ENCODE measurements around the gene YWHAQ.
A peak's percentile ranks its signal among the peaks of the same experiment; 100 is the strongest.
"Not testable (repeated sequence)": the region's sequence is repeated elsewhere in the genome, so short reads cannot be mapped to it uniquely, and the experiment has no call there.

Gene YWHAQ

GRCh38 chr2:9630117-9630735, 571 bp downstream of the YWHAQ start:
- DNase-seq: peak; percentile 57

DNA sequence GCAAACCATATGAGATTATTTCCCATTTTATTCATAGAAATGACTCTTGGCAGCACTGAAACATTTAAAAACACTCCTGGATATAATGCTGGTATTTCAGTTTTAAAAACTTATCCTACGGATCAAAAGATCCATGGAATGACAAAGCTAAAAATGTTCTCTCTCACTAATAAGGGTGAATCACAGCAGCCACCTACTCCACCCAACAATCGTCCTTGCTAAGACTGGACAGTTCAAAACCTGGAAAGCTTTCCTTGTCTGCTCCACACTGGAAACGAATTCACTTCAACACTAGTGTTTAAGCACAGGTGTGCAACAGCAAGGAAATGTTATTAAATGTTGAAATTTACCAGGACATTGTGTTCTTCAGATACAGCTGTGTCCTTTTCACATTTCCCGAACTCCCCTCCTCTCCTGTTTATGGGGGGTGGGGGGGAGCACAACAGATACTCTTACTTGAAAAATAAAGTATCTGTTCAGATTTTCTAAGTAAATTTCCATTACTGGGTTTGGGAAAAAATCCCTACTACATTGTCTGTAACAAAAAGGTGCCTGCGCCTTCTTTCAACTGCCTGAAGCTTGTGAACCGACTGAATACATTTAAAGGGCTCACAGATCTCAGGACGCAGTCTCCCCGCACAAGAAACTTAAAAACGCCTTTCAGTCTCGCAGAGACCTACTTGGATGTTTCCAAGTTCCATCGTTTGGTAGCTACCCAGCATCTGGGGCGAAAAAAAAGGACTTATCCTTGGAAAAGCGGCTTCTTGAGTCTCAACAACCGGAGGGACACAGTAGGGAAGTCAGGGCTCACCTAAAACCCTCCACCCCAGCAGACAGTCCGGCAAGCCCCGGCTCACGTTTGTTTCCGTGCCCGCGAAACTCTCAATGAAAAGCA, 1.3 kb downstream of the YWHAQ start:
- DNase-seq: no peak

- no peak for DNase-seq
These were observed 3.5 kb downstream of the YWHAQ start for GRCh38 chr2:9627310-9627709.

- DNase-seq: no peak
These were observed 7.6 kb downstream of the YWHAQ start for GRCh38 chr2:9623151-9623550.

DNA sequence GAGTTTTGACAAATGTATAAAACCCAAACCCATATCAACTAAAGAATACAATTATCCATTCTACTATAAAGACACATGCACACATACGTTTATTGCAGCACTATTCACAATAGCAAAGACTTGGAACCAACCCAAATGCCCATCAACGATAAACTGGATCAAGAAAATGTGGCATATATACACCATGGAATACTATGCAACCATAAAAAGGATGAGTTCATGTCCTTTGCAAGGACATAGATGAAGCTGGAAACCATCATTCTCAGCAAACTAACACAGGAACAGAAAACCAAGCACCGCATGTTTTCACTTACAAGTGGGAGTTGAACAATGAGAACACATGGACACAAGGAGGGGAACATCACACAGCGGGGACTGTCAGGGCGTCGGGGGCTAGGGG, 9.1 kb downstream of the YWHAQ start:
- not testable (repeated sequence) for DNase-seq

GRCh38 chr2:9618410-9618809, 12.4 kb downstream of the YWHAQ start:
- DNase-seq: no peak

GRCh38 chr2:9617749-9618148, 13.0 kb downstream of the YWHAQ start:
- DNase-seq: no peak

DNA sequence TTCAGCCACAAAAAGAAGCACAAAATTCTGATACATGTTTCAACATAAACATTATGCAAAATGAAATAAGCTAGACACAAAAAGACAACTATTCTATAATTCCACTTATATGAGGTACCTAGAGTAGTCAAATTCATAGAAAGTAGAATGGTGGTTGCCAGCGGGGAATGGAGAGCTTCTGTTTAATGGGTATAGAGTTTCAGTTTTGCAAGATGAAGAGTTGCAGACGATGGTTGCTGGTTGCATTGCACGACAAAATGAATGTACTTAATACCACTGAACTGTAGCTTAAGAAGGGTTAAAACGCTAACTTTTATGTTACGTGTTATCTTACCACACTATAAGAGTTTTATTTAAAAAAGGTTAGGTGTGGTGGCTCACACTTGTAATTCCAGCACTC, 13.5 kb downstream of the YWHAQ start:
- no peak for DNase-seq

DNA sequence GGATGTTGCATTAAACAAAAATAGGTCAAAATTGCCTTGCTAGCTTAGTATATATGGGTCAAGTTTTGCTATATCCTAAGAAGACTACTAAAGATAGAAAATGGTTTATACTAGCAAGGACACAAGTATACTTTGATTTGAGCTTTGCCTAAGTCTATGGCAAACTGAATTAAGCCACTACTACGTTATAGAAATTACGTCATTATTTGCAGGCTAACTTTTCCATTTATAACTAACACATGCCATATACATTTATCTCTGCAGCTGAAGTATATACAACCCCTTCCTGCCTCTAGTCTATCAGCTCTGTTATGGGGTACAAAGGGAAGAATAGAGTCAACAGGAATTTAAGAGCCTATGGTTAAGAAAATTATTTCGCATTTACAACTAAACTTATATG, 16.2 kb downstream of the YWHAQ start:
- no peak for DNase-seq

DNA sequence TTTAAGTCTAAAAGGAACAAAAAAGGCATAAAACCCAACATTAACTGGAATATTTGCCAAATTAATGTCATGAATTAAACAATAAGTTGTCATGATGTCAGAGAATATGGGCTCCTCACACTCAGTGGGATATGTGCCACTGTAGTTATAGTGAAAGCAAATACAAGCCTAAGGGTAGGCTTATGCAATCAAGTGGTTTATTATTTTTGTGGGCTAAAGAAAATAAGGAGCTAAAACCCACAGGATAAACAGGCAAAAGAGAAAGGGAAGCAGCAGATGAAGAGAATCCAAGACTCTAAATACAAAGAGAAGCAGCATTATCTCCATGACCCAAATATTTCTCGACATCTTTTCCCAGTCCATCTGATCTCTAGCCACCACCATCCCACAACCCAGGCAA, 17.5 kb downstream of the YWHAQ start:
- DNase-seq: no peak

- DNase-seq: not testable (repeated sequence)
These were observed 19.3 kb downstream of the YWHAQ start for GRCh38 chr2:9611549-9611912.

DNA sequence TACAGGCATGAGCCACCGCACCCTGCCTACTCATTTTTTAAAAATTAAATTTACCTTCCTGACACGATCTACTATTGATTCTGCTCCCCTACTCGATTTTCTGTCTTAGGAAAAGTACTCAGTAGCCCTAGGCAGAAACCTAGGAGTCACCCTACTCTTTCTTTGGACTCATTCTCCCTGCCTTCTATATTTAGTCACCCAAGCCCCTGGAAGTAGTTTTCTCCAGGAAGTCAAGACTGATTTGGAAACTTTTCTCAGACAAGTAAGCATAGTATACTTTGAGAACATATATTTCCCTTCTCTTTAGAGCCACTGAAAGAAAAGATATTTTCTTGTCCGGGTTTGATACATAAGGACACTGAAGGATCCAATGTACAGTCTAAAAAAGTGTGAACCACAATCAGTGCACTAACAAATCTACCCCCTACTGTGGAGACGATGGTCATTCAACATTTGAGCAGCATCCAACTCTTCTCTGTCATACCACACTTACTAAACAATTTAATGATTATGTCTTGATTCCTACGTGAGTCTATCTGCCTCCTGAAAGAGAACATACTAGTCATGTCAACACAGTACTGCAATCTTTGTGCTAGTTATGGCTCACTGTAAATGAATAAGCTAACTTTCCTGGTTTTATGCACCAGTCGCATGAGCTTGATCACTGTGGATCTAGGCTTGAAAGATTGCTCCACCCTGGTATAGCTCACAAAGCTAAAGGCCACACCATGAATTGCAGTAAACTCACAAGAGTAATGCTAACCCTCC, 19.8 kb downstream of the YWHAQ start:
- no peak for DNase-seq

DNA sequence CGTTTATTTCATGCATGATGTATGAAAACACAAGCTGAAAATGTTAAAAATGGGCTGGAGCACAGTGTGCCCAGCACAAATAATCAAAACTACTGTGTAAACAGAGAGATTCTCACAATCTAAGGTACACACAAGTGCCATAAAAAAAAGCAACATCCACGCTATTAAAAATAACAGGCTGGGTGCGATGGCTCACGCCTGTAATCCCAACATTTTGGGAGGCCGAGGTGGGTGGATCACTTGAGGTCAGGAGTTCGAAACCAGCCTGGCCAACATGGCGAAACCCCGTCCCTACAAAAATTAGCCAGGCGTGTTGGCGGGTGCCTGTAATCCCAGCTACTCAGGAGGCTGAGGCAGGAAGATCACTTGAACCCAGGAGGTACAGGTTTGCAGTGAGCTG, 22.3 kb downstream of the YWHAQ start:
- DNase-seq: not testable (repeated sequence)

DNA sequence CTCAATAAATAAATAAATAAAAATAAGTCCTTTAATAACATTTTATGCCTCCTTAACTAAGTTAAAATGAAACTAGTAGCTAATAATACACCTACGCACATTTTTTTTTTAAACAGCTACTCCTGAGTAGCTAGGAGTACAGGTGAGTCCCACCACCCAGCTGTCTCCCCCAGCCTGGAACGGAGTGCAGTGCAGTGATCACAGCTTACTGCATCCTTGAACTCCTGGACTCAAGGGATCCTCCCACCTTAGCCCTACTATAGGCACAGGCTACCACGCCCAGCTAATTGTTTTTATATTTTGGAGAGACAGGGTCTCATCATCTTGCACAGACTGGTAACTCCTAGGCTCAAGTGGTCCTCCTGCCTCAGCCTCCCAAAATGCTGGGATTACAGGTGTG, 28.4 kb downstream of the YWHAQ start:
- DNase-seq: no peak

GRCh38 chr2:9601397-9601796, 29.4 kb downstream of the YWHAQ start:
- DNase-seq: no peak

DNA sequence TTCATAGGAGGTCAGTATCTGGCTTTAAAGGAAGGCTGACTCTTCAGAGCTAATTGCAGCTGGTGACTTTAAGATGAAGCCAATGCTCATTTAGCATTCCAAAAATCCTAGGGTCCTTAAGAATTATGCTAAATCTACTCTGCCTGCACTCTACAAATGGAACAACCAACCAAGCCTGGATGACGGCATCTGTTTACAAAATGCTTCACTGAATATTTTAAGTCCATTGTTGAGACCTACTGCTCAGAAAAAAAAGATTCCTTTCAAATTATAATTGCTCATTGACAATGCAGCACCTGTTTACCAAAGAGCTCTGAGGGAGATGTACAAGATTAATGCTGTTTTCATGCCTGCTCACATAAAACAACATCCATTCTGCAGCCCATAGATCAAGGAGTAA, 31.4 kb downstream of the YWHAQ start:
- DNase-seq: no peak

DNA sequence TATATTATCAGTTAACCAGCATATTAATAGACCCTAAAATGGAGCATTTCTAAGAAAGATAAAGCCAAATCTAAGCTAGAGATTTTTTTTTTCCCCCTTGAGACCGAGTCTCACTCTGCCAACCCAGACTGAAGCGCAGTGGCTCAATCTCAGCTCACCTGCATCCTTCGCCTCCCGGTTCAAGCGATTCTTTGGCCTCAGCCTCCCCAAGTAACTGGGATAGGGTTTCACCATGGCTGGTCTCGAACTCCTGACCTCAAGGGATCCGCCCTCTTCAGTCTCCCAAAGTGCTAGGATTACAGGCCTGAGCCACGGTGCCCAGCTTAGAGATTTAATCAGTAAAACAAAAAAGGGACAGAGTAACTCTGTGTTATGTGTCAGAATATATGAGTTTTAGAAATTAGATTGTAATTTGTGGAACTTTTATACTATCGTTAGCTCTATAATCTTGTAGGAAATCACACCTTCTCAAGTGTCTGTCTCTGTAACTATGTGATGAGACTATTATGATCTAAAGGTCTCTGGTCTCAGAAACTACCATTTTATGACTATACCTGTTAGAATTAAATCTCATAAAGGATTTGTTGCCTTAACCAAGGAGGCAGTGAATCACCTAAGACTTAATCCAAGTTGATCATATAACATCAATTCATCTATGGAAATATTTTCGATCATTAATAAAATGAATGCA, 34.0 kb downstream of the YWHAQ start:
- no peak for DNase-seq

GRCh38 chr2:9595746-9596145, 35.1 kb downstream of the YWHAQ start:
- DNase-seq: no peak

DNA sequence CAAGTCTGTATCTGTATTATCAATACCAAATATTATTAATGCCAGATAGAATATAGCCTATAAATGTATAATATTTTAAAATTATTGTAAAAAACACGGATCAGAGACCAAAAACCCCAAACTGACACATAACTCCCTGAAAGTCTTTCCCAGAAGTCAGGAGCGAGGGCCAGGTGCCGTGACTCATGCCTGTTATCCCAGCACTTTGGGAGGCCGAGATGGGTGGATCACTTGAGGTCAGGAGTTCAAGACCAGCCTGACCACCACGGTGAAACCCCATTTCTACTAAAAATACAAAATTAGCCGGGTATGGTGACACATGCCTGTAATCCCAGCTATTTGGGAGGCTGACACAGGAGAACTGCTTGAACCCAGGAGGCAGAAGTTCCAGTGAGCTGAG, 35.5 kb downstream of the YWHAQ start:
- not testable (repeated sequence) for DNase-seq

DNA sequence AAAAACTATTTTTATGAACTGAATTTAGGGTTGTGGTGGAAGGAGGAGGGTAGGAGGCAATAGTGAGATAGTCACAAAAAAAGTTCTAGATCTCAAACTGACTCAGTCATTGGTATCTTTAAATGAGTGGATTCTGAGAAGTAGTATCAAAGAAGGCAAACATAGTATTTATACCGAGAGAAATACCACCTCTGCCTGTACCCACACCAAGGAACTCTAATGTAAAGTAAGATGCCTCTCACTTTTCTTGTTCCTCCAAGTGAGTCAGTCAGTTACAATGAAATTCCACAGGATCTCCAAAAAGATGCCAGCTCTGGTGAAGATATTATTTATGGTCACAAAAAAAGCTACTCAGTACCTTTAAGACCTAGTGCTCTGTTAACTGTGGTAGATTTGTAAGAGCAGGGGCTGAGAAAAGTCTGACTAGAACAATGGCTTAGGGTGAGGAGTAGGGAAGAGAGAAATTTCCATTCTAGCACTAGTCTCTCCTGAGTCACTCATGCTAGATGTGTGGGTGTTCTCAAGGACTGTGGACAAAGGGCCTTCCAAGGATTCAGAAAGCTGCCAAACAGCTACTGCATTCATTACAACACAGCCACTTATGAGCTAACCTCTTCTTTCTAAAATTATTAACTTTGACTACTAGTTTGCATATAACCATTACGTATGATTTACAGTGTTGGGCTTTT, 36.3 kb downstream of the YWHAQ start:
- no peak for DNase-seq

DNA sequence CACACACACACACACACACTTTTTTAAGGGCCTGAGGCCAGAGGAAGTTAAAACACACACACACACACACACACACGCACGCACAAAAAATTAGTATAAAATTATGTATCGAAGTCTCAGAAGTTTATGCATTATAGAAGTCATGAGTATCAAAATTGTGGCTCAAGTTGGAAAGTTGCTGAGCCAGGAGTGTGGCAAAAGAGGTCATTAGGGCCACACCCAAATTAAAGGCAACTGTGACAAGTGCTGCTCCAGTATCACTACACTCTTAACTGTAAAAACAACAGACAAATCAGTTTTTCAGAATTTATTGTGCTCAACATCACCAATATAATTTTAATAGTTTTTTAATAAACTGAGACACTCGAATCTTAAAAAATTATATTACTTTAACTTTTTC, 36.9 kb downstream of the YWHAQ start:
- DNase-seq: no peak

DNA sequence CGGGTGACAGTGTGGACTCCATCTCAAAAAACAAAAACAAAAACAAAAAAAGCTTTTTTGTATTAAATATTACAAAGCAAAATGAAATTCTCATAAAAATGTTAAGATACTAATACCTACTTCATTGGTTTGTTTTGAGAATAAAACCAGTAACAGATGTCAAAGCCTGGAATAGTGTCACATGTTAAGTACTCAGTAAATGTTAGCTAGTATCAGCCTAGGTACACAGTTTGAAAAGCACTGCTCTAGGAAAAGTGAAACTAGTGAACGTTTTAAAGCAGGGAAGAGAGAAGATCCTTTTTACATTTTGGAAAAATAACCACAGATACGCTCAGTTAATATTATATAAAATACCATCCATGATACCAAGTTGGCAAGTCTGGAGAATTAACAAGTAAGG, 38.1 kb downstream of the YWHAQ start:
- DNase-seq: peak; percentile 11

DNA sequence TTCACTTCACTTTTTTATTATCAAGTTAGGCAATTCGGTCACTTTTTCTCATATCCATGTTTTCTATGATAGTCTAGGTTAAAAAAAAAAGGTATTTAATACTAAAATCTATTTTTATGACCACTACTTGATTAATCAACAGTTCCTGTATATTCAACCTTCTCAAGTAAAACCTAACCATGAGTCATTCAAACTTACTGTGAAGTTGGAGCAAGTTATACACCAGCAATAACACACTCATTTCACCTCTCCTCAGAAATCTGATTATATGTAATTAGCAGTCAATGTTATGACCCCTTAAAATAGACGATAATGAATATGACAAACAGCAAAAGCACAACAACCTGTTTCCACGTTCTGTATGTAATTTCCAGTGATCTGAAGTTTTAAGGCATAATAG, 40.2 kb downstream of the YWHAQ start:
- DNase-seq: no peak
